DMS153 (cell line): Measurements from ENCODE around the gene CDH1.

Source experiments
- DNase-seq: peaks from one replicate; lab custom pipeline; 2025; lab: John Stamatoyannopoulos, UW

Gene CDH1

GRCh38 chr16:68857479-68857878, 120.4 kb downstream of the CDH1 start:
- no peak for DNase-seq

DNA sequence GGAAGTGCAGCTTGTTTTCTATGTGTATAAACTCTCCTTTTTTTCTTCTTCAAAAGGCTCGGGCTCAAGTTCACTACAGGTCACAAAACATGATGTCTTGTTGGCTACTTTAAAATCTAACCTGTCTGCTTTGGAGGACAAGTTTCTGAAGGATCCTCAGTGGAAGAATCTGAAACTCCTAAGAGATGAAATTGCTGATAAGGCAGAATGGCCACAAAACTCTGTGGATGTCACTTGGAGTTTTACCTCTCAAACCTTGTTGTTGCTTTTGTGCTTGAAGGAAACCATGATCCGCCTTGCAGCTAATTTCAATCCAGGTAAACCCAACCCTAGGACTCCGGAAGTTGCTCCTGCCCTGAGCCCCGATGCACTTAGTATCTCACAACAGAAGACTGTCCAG, 122.7 kb downstream of the CDH1 start:
- no peak for DNase-seq

DNA sequence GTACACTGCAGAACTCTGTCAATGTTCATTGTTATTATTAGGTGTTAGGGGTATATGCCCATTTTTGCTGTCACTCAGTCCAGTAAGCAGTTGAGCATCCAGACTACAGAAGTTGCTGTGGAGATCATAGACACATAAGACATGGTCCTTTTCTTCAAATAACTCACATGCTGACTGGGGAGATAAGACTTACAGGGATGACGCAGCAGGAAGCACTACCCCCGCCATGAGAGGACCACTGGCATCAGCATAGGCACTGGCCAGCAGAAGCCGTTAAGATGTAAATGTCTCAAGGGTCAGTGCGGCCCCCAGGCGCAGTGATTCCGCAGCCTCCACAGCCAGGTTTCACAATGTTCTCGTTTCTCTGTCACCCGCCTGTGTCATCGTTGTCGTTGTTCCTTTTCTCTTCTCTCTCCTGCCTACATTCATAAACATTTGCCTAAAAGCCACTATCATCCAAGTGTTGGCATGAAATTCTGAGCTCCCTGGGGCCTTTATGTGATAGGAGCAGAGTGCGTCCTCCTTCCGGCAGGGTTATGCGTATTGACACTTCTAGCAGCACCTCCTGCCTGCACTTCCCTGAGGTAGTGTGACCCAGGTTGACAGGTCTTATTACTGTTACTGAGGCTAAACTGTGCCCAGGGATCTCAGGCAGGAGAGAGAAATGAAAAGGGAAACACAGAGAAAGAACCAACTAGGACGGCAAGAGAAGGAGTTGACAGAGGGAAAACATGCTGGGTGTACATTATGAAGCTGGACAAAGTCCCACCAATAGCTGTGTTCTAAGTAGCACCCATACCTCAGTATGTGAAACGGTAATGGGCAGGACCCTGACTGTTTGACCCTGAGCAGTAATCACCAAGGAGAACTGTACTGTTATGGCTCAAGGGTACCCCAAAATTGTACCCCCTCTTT, 124.1 kb downstream of the CDH1 start:
- no peak for DNase-seq

GRCh38 chr16:68866933-68867332, 129.8 kb downstream of the CDH1 start:
- no peak for DNase-seq

DNA sequence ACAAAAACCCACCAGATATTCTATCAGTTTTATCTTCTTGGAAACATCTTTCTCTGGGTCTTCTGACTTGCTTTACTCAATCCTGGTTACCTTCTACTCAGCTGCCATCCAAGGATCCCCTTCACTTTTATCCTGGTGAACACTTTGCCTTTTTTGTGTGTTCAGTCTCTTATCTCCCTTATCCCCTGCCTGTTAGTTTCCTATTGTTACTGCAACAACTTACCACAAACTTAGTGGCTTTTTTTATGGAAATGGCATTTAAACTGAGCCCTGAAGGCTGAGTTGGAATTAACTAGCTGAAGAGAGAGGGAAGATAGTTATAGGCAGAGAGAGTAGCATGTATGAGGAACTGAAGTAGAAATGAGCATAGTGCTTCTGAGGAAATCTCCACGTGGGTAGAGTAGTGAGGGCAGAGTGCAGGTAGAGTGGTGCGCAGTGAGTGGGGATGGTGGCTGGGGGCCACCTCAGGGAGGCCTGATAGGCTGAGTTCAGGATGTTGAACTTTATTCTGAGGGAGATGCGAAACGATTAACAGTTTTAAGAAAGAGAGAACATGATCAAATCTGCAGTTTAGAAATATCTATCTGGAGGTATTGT, 132.5 kb downstream of the CDH1 start:
- no peak for DNase-seq

GRCh38 chr16:68873635-68874471, 136.8 kb downstream of the CDH1 start:
- no peak for DNase-seq

GRCh38 chr16:68875871-68876270, 138.8 kb downstream of the CDH1 start:
- DNase-seq: no peak

GRCh38 chr16:68883685-68884084, 146.6 kb downstream of the CDH1 start:
- no peak for DNase-seq

- DNase-seq: no peak
Observed at GRCh38 chr16:68884401-68884800, 147.3 kb downstream of the CDH1 start.
